GM13976 (cell line): ENCODE results near the gene VAC14.

Experiments used
- DNase-seq: peaks from one replicate; pipeline ENCODE4 v3.0.0; 2012; ENCODE audit warnings: low spot score
- in situ Hi-C: fragments of 300-500 bp; cut with MboI; formaldehyde crosslinking; loops from one replicate; pipeline ENCODE4 v1.12.0; 2022; ENCODE audit warnings: low sequenced_read_pairs, mixed read lengths, inconsistent platforms; ENCODE audit not compliant: unreplicated experiment
- TF ChIP-seq, protein P1 (sequence below): IDR thresholded peaks from 2 replicates; pipeline ENCODE4 v1.5.1; 2012; ENCODE audit warnings: borderline replicate concordance, mild to moderate bottlenecking; ENCODE audit not compliant: insufficient read depth; ENCODE audit errors: extremely low read depth, missing control alignments, control extremely low read depth

The VAC14 gene

DNA sequence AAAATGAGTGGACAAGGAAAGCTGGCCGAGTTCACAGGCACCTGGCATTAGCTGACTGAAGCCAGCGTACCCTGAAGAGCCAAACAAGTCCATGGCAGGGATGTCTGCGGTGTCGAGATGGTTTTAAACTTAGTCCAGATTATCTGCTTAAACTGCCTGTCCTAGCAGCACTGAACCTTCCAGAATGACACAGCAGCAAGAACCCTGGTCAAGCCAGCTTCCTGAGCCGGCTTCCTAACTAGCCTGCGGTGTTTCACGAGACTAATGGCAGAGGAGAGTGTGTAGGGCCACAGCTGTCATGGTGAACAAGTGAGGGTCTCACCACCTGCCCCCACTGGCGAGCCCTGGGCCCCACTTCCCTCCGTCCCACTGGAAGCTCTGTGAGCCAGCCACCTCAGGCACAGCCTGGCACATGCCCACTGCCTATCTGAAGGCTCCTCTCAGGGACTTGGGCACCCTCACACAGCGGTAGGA, 86.3 kb downstream of the VAC14 start:
- DNase-seq: no peak
- TF ChIP-seq, protein P1, sequence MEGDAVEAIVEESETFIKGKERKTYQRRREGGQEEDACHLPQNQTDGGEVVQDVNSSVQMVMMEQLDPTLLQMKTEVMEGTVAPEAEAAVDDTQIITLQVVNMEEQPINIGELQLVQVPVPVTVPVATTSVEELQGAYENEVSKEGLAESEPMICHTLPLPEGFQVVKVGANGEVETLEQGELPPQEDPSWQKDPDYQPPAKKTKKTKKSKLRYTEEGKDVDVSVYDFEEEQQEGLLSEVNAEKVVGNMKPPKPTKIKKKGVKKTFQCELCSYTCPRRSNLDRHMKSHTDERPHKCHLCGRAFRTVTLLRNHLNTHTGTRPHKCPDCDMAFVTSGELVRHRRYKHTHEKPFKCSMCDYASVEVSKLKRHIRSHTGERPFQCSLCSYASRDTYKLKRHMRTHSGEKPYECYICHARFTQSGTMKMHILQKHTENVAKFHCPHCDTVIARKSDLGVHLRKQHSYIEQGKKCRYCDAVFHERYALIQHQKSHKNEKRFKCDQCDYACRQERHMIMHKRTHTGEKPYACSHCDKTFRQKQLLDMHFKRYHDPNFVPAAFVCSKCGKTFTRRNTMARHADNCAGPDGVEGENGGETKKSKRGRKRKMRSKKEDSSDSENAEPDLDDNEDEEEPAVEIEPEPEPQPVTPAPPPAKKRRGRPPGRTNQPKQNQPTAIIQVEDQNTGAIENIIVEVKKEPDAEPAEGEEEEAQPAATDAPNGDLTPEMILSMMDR: no peak
- in situ Hi-C loops: no loop called here

DNA sequence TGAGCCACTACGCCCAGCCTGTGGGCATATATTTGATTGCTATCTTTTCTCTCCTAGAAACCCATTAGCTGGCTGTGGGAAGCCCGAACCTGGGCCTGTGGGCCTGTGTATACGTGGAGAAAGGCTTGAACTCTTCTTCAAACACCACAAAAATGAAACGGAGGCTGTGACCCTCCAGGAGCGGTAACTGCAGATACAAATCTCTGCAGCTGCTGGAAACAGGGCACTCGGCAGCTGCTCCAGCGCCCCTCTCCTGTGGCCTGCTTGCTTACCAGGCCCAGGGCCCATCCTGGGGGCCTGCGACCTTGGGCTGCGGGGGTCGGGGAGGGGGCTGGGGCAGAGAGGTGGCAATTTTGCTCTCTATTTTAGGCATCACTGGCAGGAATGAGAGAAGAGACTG, 87.1 kb downstream of the VAC14 start:
- TF ChIP-seq, protein P1: no peak
- in situ Hi-C loops: no loop called here
- no peak for DNase-seq

DNA sequence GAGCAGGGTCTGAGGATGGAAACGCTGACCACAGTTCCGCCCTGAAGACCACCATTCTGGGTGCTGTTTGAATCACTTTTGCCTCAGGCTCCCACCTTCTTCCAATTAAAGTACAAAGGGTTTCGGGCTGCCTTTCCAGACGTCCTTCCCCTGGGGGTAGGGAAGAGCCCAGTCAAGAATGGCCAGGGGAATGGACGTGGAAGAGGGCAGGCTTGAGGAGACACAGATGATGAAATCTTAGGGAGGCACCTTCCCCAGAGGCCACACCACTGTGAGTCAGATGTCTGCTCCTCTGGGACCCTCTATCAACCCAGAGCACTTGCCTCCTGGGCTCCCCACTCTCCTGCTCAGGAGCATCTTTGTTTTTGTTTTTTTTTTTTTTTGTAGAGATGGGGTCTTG, 87.6 kb downstream of the VAC14 start:
- DNase-seq: no peak
- TF ChIP-seq, protein P1: no peak
- in situ Hi-C loops: no loop called here

DNA sequence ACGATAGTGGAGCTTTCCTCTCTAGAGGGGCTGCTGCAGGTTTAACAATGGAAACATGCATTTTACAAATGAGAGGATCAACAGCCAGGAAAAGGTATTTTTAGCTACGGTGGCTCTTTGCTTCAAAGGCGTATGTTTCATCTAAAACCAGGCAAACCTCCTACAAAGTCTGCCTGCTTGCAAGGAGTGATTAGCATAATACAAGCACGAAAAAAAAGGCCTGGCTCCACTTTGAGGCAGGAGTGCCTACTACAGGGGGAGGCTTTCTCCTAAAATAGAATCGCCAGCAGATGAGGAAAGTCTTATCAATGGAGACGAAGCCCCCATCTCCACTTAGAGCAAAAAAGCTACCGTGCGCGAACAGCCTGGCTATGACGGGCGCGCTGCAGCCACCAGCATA, 88.0 kb downstream of the VAC14 start:
- in situ Hi-C loops: no loop called here
- TF ChIP-seq, protein P1: no peak
- no peak for DNase-seq

DNA sequence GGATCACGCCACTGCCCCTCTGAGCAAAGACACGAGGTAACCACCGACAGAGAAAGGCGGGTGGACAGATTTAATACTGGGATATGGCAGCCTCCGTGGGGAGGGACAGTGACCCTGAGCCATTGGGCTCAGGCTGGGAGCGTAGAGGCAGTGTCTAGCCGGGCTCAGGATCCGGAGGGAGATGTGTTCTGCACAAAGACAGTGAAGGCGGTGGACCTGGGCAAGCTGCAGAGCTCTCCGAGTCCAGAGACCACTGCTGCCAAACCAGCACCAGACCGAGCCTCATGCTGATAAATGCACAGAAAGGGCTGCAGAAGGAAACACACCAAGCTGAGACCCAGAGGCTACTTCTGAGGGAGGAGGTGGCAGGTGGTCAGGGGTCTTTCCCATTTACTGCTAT, 88.6 kb downstream of the VAC14 start:
- DNase-seq: no peak
- in situ Hi-C loops: no loop called here
- TF ChIP-seq, protein P1: no peak

DNA sequence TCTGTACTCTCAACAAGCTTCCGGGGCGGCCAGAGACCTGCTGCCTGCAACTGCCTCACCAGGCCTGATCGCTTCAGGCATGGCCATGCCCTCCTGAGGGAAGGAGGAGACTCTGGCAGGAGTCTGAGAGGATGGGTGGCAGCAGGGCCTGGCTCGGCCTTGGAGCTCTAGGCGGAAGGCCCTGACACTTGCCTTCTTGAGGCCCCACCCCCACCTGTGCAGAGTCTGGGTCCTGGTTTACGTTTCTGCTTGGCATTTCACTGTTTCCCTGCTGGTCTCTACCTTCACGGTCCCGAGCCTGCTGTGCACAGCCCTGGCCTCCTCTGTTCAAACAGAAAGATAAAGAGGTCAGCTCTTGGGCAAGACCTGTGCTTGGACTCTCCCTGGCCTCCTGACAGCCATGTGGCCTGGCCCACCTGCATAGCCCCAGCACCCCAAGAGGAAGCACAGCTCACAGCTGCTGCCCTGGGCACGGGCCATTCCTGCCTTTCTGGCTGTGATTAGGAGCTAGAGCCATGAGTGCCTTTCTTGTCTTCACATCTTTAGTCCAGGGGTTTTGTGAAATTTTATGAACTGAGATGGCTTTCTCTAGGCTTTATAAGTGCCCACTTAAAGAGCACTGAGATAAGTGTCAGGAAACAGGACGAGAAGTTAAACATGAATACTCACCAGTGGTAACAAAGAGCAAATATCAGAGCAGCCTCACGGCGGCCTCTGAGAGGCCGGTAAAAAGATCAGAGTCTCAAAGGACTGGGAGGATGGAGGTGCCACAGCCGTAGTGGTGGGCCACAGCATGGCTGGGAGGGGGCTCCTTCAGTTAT, 89.5 kb downstream of the VAC14 start:
- TF ChIP-seq, protein P1: no peak
- DNase-seq: no peak
- in situ Hi-C loops: no loop called here
